LoVo (cell line): Measurements from ENCODE around the gene MRPS34.
"Not testable (repeated sequence)": the region's sequence is repeated elsewhere in the genome, so short reads cannot be mapped to it uniquely, and the experiment has no call there.

Source experiments
- DNase-seq: peaks from one replicate; pipeline ENCODE4 v3.0.0-alpha.2; 2016; ENCODE audit warnings: low spot score

The MRPS34 gene

DNA sequence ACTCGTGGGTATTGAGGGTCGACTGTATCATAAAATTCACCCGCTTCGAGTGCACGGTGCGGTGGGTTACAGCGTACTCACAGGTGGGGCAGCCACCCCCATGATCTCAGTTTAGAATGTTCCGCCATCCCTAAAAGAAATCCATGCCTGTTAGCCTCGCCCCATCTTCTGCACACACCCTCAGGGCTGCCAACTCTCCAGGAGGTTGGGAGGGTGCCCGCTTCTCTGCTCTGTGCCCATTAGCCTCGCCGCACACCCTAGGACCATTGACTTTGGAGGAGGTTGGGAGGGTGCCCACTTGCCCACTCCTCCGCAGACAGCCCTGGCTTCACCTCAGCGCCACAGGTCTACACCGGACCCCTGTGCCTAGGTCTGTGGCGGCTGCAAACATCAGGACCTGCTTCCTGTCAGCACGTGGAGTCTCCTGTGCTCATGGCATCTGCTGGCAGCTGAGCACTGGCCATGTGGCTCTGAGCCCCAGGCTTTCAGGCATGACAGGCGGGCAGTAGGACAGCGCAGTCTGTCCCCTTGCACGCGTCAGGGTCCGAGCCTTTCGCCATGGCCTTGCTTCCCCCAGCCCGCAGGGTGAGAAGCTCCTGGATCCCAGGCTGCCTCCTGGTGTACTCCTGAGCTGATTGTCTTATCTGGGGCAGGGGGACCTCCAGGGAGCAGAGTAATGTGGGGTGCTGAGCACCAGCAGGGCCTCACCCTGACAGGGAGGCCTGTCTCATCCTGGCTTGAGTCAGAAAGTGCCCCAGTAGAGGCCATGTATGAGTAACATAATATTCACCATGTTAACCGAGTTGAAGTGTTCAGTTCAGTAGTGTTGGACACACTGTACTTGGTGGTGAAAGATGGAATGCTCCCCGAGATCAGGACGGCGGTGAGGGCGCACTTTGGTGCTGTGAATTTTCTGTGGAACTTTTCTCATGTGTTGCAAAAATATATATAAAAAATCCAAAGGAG, 23.5 kb downstream of the MRPS34 start:
- no peak for DNase-seq

GRCh38 chr16:1747934-1748333, 25.0 kb downstream of the MRPS34 start:
- DNase-seq: no peak

DNA sequence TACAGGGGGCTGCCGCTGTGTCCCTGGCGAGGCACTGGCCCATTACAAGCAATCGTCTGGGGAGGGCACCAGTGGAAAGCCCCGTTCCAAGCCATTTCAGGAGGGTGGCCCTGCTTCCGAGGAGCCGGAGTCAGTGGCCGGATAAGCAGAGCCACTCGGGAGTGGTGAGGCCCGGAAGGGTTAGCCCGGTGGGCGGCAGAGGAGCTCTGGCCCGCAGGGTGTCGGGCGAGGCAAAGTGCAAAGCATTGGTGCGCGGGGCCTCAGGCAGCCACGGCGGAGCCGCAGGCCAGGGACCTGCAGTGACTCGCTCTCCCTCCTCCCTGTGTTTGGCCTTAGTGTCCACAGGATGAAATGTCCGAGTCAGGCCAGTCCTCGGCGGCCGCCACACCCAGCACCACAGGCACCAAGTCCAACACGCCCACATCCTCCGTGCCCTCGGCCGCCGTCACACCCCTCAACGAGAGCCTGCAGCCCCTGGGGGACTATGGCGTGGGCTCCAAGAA, 26.2 kb downstream of the MRPS34 start:
- DNase-seq: no peak

- no peak for DNase-seq
Observed at GRCh38 chr16:1745900-1746692, 26.8 kb downstream of the MRPS34 start.

- no peak for DNase-seq
Observed at GRCh38 chr16:1745181-1745899, 27.6 kb downstream of the MRPS34 start.

GRCh38 chr16:1744338-1744840, 28.5 kb downstream of the MRPS34 start:
- no peak for DNase-seq

- no peak for DNase-seq
Observed at GRCh38 chr16:1743376-1744337, 29.3 kb downstream of the MRPS34 start.

DNA sequence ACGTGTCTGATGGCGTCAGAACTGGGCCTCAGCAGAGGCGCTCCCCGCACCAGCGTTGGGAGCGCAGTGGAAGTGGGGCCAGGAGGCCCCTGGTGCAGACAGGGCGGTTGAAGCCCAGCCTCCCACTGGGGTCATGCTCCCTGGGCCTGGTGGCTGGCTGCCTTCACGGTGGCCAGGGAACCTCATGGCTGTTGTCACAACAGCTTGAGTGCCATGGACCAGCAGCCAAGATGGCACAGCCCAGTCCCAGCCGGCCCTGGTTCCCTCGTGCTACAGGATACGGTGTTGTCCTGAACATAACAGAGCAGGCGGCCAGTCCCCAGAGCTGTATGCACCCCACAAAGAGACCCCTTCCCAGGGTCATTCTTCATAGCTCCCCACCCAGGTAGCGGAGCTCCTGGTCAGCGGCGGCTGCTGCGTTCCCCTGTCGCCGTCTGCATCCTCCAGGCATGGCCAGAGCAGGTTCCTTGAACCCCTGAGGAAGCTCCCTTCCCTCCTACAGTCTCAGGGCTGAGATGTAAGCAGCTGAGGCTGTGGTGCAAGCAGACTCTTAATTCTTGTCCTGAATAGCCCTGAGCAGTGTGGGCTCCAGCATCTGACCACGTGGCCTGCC, 31.3 kb downstream of the MRPS34 start:
- DNase-seq: no peak

DNA sequence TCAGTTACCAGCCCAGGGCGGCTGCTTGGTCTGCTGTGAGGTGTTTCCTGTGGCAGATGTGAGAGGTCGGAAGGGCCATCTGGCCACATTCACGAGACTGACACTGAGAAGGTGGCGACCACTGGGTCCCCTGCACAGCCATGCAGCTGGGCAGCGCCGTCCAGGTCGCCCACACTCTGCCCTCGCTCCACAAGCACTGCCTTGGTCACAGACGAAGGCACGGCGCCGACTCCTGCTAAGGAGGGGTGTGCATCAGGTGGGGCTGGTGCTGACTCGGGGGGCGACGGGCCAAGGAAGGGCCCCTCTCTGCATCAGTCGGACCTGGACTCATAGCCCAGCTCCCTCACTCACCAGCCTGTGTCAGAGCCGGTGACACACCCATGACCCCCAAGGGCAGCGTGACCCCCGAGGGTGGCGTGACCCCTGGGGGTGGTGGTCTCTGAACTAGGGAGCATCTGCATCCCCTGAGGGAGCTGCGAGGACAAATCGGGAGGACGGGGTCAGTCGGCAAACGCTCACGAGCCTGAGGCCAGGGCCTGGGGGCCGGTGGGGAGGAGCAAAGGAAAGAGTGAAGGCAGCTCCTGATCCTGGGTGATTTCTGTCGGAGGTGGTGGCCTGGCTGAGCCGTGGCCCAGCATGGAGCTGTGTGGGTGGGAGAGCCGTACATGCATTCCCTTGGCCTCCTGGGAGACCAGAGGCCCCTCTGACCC, 32.0 kb downstream of the MRPS34 start:
- no peak for DNase-seq

DNA sequence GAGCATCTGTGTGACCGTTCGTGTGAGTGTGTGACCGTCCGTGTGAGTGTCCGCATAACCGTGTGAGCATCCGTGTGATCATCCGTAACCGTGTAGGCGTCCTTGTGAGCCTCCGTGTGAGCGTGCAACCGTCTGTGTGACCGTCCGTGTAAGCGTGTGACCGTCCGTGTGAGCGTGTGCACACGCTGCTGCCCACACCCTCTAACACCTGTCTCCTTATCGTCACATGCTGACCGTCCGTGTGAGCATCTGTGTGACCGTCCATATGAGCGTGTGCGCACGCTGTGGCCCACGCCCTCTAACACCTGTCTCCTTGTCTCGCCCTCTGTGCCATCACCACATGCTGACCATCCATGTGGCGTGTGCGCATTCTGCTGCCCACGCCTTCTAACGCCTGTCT, 32.7 kb downstream of the MRPS34 start:
- DNase-seq: no peak

- no peak for DNase-seq
Observed at GRCh38 chr16:1734816-1735215, 38.1 kb downstream of the MRPS34 start.

DNA sequence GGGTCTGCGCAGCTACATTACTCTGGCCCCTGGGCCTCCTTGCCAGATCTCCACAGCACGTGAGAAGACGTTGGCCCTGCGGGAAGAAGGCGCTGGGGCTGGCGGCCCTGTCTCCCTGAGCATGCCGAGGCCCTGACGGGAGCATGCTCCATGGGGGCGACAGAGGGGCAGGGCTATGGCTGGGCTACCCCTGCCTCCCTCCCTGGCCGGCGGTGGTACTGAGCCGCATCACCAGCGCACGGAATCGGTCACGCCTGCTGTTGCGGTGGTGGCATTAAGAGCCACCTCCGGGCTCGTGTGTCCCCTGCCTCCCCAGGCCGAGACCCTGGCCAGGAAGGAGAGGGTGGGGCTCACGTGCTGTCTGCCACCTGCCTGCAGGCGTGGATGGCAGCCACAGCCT, 38.8 kb downstream of the MRPS34 start:
- no peak for DNase-seq

DNA sequence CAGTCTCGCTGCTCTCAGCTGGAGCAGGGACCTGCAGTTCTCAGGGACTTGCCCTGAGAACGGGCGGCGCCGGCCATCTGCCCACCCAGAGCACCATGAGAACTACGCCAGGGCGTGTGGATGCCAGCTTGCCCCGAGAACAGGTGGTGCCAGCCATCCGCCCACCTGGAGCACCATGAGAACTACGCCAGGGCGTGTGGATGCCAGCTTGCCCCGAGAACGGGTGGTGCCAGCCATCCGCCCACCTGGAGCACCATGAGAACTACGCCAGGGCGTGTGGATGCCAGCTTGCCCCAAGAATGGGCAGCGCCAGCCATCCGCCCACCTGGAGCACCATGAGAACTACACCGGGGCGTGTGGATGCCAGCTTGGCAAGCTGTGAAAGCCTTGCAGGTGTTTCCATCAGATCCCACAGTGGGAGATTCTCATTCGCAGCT, 40.4 kb downstream of the MRPS34 start:
- DNase-seq: not testable (repeated sequence)

GRCh38 chr16:1732071-1732470, 40.9 kb downstream of the MRPS34 start:
- no peak for DNase-seq

DNA sequence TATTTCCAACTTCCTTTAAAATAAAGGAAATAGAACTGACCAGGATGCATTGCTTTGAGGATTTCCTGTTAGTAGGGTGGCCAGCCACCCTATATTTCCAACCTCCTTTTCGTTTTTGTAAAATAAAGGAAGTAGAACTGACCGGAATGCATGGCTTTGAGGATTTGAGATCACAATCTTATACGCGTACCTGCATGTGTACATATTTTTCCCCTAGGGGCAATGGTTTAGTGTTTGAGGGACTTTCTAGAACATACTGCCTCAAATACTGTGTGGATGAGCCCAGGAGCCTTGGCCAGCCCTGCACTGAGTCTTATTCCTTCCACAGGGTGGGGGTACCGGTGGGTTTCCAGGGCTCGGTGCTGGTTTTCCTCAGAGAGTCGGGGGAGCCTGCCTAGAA, 41.3 kb downstream of the MRPS34 start:
- DNase-seq: no peak

DNA sequence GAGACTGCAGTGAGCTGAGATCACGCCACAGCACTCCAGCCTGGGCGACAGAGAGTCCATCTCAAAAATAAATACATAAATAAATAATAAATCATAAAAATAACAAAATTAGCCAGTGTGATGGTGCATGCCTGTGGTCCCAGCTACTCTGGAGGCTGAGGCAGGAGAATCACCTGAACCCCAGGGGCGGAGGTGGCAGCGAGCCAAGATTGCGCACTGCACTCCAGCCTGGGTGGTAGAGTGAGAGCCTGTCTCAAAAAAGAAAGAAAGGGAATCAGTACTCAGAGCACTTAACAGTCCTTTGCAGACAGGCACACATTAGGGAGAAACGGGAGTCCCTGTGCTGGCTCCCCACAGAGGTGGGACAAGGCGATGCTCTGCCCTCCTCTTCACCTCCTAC, 41.9 kb downstream of the MRPS34 start:
- no peak for DNase-seq

DNA sequence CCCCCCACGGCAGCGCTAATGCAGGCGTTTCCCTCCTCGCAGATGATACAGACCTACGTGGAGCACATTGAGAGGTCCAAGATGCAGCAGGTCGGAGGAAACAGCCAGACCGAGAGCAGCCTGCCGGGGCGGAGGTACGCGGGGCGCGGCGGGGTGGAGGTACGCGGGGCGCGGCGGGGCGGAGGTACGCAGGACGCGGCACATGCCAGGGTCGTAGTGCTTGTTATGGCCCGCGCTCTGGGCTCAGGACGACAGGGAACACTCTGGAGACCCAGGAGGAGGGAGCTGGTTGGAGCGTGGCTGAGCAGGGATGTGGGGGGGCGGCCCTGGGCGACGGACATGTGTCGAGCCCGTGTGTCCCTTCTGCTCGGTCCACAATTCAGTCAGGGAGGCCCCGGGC, 43.5 kb downstream of the MRPS34 start:
- DNase-seq: no peak

GRCh38 chr16:1729026-1729425, 43.9 kb downstream of the MRPS34 start:
- no peak for DNase-seq
